Stimulated activated CD8-positive, alpha-beta memory T cell treated with anti-CD3 and anti-CD28 coated beads, Interleukin-15, amount 100 ng/mL, for 24 hours (primary cell): ENCODE data around the gene DAP3.
"Not testable (repeated sequence)": the region's sequence is repeated elsewhere in the genome, so short reads cannot be mapped to it uniquely, and the experiment has no call there.

Experiments used
- DNase-seq: peaks from one replicate; pipeline ENCODE4 v3.0.0-alpha.2; 2020; ENCODE audit warnings: low read depth

Gene DAP3

GRCh38 chr1:155718524-155719115, 29.7 kb downstream of the DAP3 start:
- not testable (repeated sequence) for DNase-seq

GRCh38 chr1:155719703-155720102, 30.8 kb downstream of the DAP3 start:
- no peak for DNase-seq

- no peak for DNase-seq
These were observed 36.3 kb downstream of the DAP3 start for GRCh38 chr1:155725142-155725541.

- no peak for DNase-seq
These were observed 40.4 kb downstream of the DAP3 start for GRCh38 chr1:155729031-155729898.

GRCh38 chr1:155740995-155741394, 52.1 kb downstream of the DAP3 start:
- no peak for DNase-seq

- DNase-seq = no peak
These were observed 53.0 kb downstream of the DAP3 start for GRCh38 chr1:155741908-155742307.

- DNase-seq = no peak
These were observed 55.9 kb downstream of the DAP3 start for GRCh38 chr1:155744711-155745283.

GRCh38 chr1:155745284-155746228, 56.7 kb downstream of the DAP3 start:
- DNase-seq = peak; percentile 96

GRCh38 chr1:155747586-155747985, 58.7 kb downstream of the DAP3 start:
- DNase-seq = not testable (repeated sequence)

GRCh38 chr1:155748141-155748540, 59.2 kb downstream of the DAP3 start:
- not testable (repeated sequence) for DNase-seq

- not testable (repeated sequence) for DNase-seq
These were observed 70.1 kb downstream of the DAP3 start for GRCh38 chr1:155759017-155759416.

- DNase-seq = no peak
These were observed 71.2 kb downstream of the DAP3 start for GRCh38 chr1:155759966-155760630.

GRCh38 chr1:155760751-155761475, 72.0 kb downstream of the DAP3 start:
- no peak for DNase-seq

GRCh38 chr1:155761736-155762405, 73.0 kb downstream of the DAP3 start:
- DNase-seq = no peak

- DNase-seq = not testable (repeated sequence)
These were observed 74.4 kb downstream of the DAP3 start for GRCh38 chr1:155763090-155763815.

GRCh38 chr1:155763989-155764388, 75.1 kb downstream of the DAP3 start:
- DNase-seq = not testable (repeated sequence)

- DNase-seq = not testable (repeated sequence)
These were observed 78.6 kb downstream of the DAP3 start for GRCh38 chr1:155767399-155767989.

GRCh38 chr1:155769257-155769656, 80.4 kb downstream of the DAP3 start:
- no peak for DNase-seq

GRCh38 chr1:155773221-155773620, 84.3 kb downstream of the DAP3 start:
- no peak for DNase-seq
